AG09309 (cell line): ENCODE data around the gene DMKN.

Source experiments
- DNase-seq: peaks from one replicate; pipeline ENCODE4 v3.0.0-alpha.2; 2010; ENCODE audit warnings: low read depth
- H3K4me3 ChIP-seq: 2 replicates; pipeline ENCODE4 v1.5.1; 2011; ENCODE audit warnings: mild to moderate bottlenecking, low read depth, low read length, moderate library complexity; ENCODE audit not compliant: control insufficient read depth
- CTCF ChIP-seq: IDR thresholded peaks from 2 replicates; pipeline ENCODE4 v1.5.1; 2011; ENCODE audit warnings: mild to moderate bottlenecking, low read depth, low read length, inconsistent platforms; ENCODE audit not compliant: insufficient read depth, control insufficient read depth; ENCODE audit errors: missing control alignments

Gene DMKN

GRCh38 chr19:35449359-35450043, 63.9 kb downstream of the DMKN start:
- no peak overlapping the region for H3K4me3 ChIP-seq
- no peak for TF ChIP-seq CTCF
- no peak for DNase-seq

GRCh38 chr19:35447606-35448469, 65.6 kb downstream of the DMKN start, which contains the start of gene FFAR2:
FFAR2 (plus strand) TSS chr19:35448257; CDS start chr19:35449715, 1,458 bp downstream.
- TF ChIP-seq CTCF: no peak
- no peak for DNase-seq
- no peak within 1 kb of the TSS for H3K4me3 ChIP-seq
